H1 (cell line): ENCODE measurements around the gene TBX18. TPM values are rescaled to one million over a fixed set of nuclear protein-coding genes. Genes with fewer than 3 reads are reported as not detected.

Experiments
- CTCF ChIA-PET: fragments of 300-600 bp; sonication (Branson Sonifier 250); formaldehyde crosslinking; loops from one replicate; lab custom pipeline; 2021; ENCODE audit not compliant: partially characterized antibody; lab: Charles Lee
- POLR2A ChIA-PET: fragments of 300-600 bp; sonication (Branson Sonifier 250); formaldehyde crosslinking; loops from one replicate; lab custom pipeline; 2021; ENCODE audit warnings: inconsistent platforms; ENCODE audit not compliant: partially characterized antibody; lab: Charles Lee
- DNase-seq, 2 experiments: peaks; one replicate each; pipeline versions ENCODE4 v3.0.0 to v3.0.0-alpha.2; 2010 to 2022; ENCODE audit warnings: low spot score in 2 of 2, low read depth in 1 of 2, mixed read lengths in 1 of 2
- FAIRE-seq: peaks from 2 replicates; lab custom pipeline; 2011; peaks lifted over from hg19 to GRCh38; lab: Jason Lieb, UNC
- H2AFZ ChIP-seq: 2 replicates; pipeline ENCODE4 v1.8.1; 2012; ENCODE audit warnings: low read length, inconsistent platforms
- H2AK5ac ChIP-seq: 2 replicates; pipeline ENCODE4 v1.6.1; 2013; ENCODE audit warnings: low read depth, low read length
- H2BK120ac ChIP-seq: replicated peaks from 2 replicates; pipeline ENCODE3; 2013; ENCODE audit warnings: low read depth, low read length, inconsistent platforms
- H2BK12ac ChIP-seq: 2 replicates; pipeline ENCODE4 v1.6.1; 2013; ENCODE audit warnings: low read depth, low read length
- H2BK15ac ChIP-seq: 2 replicates; pipeline ENCODE4 v1.6.1; 2013; ENCODE audit warnings: low read length
- H2BK20ac ChIP-seq: 2 replicates; pipeline ENCODE4 v1.6.1; 2013; ENCODE audit warnings: low read length
- H2BK5ac ChIP-seq: 2 replicates; pipeline ENCODE4 v1.6.1; 2013; ENCODE audit warnings: low read depth, low read length
- H3K14ac ChIP-seq: 2 replicates; pipeline ENCODE4 v1.6.1; 2013; ENCODE audit warnings: inconsistent platforms; ENCODE audit not compliant: insufficient read length
- H3K18ac ChIP-seq: 2 replicates; pipeline ENCODE4 v1.6.1; 2013; ENCODE audit warnings: low read length; ENCODE audit errors: extremely low read depth
- H3K23ac ChIP-seq: 2 replicates; pipeline ENCODE4 v1.6.1; 2013; ENCODE audit warnings: inconsistent platforms; ENCODE audit not compliant: insufficient read length
- H3K23me2 ChIP-seq: 2 replicates; pipeline ENCODE4 v1.6.1; 2013; ENCODE audit warnings: low read depth, low read length
- H3K27ac ChIP-seq: 2 replicates; pipeline ENCODE4 v1.6.1; 2011; ENCODE audit warnings: low read depth, low read length, inconsistent platforms
- H3K27me3 ChIP-seq, 4 experiments: replicated peaks in 1 of 4; 1 replicate in 1 of 4; 2 replicates in 3 of 4; pipeline versions ENCODE4 v1.6.1 to v1.8.1; 2011 to 2013; ENCODE audit warnings: low read length in 3 of 4, mild to moderate bottlenecking in 3 of 4, inconsistent platforms in 2 of 4, mixed read lengths in 2 of 4, moderate library complexity in 1 of 4; ENCODE audit not compliant: control insufficient read depth in 3 of 4, insufficient read depth in 3 of 4; ENCODE audit errors: extremely low read depth in 1 of 4
- H3K36me3 ChIP-seq, 4 experiments: 2 replicates each; pipeline versions ENCODE4 v1.6.1 to v1.8.1; 2011 to 2013; ENCODE audit warnings: mild to moderate bottlenecking in 4 of 4, low read length in 3 of 4, moderate library complexity in 2 of 4, control low read depth in 1 of 4, inconsistent platforms in 1 of 4; ENCODE audit not compliant: insufficient read depth in 4 of 4, control insufficient read depth in 2 of 4
- H3K4ac ChIP-seq: replicated peaks from 2 replicates; pipeline ENCODE3; 2013; ENCODE audit warnings: low read length, low read depth, mixed read lengths, inconsistent platforms; ENCODE audit not compliant: insufficient read length
- H3K4me1 ChIP-seq, 4 experiments: replicated peaks in 1 of 4; 1 replicate in 1 of 4; 2 replicates in 3 of 4; pipeline versions ENCODE4 v1.6.1 to v1.8.1; 2011 to 2013; ENCODE audit warnings: low read length in 3 of 4, inconsistent platforms in 2 of 4, mixed read lengths in 1 of 4; ENCODE audit not compliant: insufficient read depth in 4 of 4, control insufficient read depth in 3 of 4
- H3K4me2 ChIP-seq, 2 experiments: 2 replicates each; pipeline versions ENCODE4 v1.6.1 to v1.8.1; 2011 to 2013; ENCODE audit warnings: low read depth in 2 of 2, low read length in 2 of 2, control low read depth in 1 of 2, inconsistent platforms in 1 of 2, mild to moderate bottlenecking in 1 of 2; ENCODE audit not compliant: insufficient read depth in 1 of 2
- H3K4me3 ChIP-seq, 4 experiments: fragments of 200-600, 300-600 bp in 1 of 4; sonication (generic), shearing (Covaris generic), sonication (Bioruptor Twin) in 1 of 4; 2 replicates each; pipeline versions ENCODE4 v1.5.1 to v1.8.1; 2011 to 2016; ENCODE audit warnings: low read length in 4 of 4, low read depth in 3 of 4, control low read depth in 2 of 4, inconsistent platforms in 2 of 4, mild to moderate bottlenecking in 2 of 4, mixed read lengths in 1 of 4, moderate library complexity in 1 of 4; ENCODE audit not compliant: insufficient read depth in 2 of 4; ENCODE audit errors: extremely low read depth in 1 of 4
- H3K56ac ChIP-seq: replicated peaks from 2 replicates; pipeline ENCODE3; 2013; ENCODE audit warnings: low read depth, mild to moderate bottlenecking, mixed read lengths, low read length, inconsistent platforms; ENCODE audit not compliant: insufficient read length
- H3K79me1 ChIP-seq: 2 replicates; pipeline ENCODE4 v1.6.1; 2013; ENCODE audit warnings: low read depth, low read length, control low read depth
- H3K79me2 ChIP-seq, 2 experiments: 2 replicates each; pipeline versions ENCODE4 v1.6.1 to v1.8.1; 2012 to 2013; ENCODE audit warnings: low read length in 2 of 2, mild to moderate bottlenecking in 2 of 2, inconsistent platforms in 1 of 2; ENCODE audit not compliant: insufficient read depth in 2 of 2, control insufficient read depth in 1 of 2
- H3K9ac ChIP-seq, 4 experiments: replicated peaks in 1 of 4; 1 replicate in 1 of 4; 2 replicates in 3 of 4; pipeline versions ENCODE4 v1.6.1 to v1.8.1; 2011 to 2013; ENCODE audit warnings: low read depth in 3 of 4, low read length in 3 of 4, control low read depth in 2 of 4, mild to moderate bottlenecking in 2 of 4, moderate library complexity in 2 of 4, inconsistent platforms in 1 of 4; ENCODE audit errors: extremely low read depth in 1 of 4
- H3K9me3 ChIP-seq, 2 experiments: 2 replicates each; pipeline versions ENCODE4 v1.6.1 to v1.8.1; 2012 to 2013; ENCODE audit warnings: mild to moderate bottlenecking in 2 of 2, moderate library complexity in 2 of 2, control low read depth in 1 of 2, inconsistent platforms in 1 of 2, low read depth in 1 of 2, low read length in 1 of 2, mixed read lengths in 1 of 2; ENCODE audit not compliant: insufficient read depth in 2 of 2
- H4K20me1 ChIP-seq, 2 experiments: replicated peaks in 1 of 2; 2 replicates each; pipeline versions ENCODE3 to v1.8.1; 2011 to 2013; ENCODE audit warnings: inconsistent platforms in 2 of 2, low read length in 2 of 2, mild to moderate bottlenecking in 1 of 2; ENCODE audit not compliant: insufficient read depth in 2 of 2, control insufficient read depth in 1 of 2
- H4K5ac ChIP-seq: 2 replicates; pipeline ENCODE4 v1.6.1; 2013; ENCODE audit warnings: low read length, low read depth, mixed read lengths, inconsistent platforms; ENCODE audit not compliant: insufficient read length
- H4K8ac ChIP-seq: 2 replicates; pipeline ENCODE4 v1.8.0; 2013; ENCODE audit warnings: mild to moderate bottlenecking, moderate library complexity, low read length, inconsistent platforms; ENCODE audit not compliant: insufficient read depth; ENCODE audit errors: extremely low read depth
- H4K91ac ChIP-seq: replicated peaks from 2 replicates; pipeline ENCODE3; 2013; ENCODE audit warnings: low read length, mixed read lengths, inconsistent platforms; ENCODE audit not compliant: insufficient read length
- PHF8 ChIP-seq: fragments of 200-600 bp; sonication (generic); conservative IDR thresholded peaks from 2 replicates; pipeline ENCODE4 v1.7.1; 2012; ENCODE audit warnings: low read depth, mild to moderate bottlenecking, inconsistent platforms, low read length, moderate library complexity
- WGBS, 2 experiments: shearing (Covaris generic) in 1 of 2; methylation state at CpG; one replicate each; pipeline versions ENCODE4 v1.1.6 to v1.1.7; 2013 to 2015; ENCODE audit warnings: low lambda C conversion rate in 2 of 2, mixed read lengths in 2 of 2, inconsistent platforms in 1 of 2, low coverage in 1 of 2, missing lambda C conversion rate in 1 of 2; ENCODE audit not compliant: insufficient replicate concordance in 2 of 2, insufficient coverage in 1 of 2, insufficient read length in 1 of 2; ENCODE audit errors: extremely low coverage in 1 of 2, missing lambda C conversion rate in 1 of 2; 5-methylcytosine and 5-hydroxymethylcytosine counted together
- polyA plus RNA-seq, 7 experiments: library from polyadenylated mRNA; depleted of rRNA in 3 of 7; stranded (reverse) in 5 of 7; unstranded in 2 of 7; fragments of >200 nt in 5 of 7; fragments of 200-250 nt in 2 of 7; gene quantifications; 1 replicate in 5 of 7; 2 replicates in 1 of 7; 4 replicates in 1 of 7; pipeline versions ENCODE4 v1.2.1 to v1.2.3, GENCODE V29; 2011 to 2013; ENCODE audit warnings: missing spikeins in 2 of 7, mixed read lengths in 2 of 7
- total RNA-seq: library from RNA; stranded (reverse); fragmentation: NEBNext Ultra II Directional; extraction: Animal tissue kit (Norgen Biotek cat#: 25700); gene quantifications from 2 replicates; pipeline ENCODE4 v1.2.1, GENCODE V29; 2021

TBX18 gene
- total and polyA plus RNA-seq, 2 of the 8 experiments (the other 6 are each of a cell fraction or from before 2014, with no cell fraction given), result 0.02 TPM; not detected in 1

DNA sequence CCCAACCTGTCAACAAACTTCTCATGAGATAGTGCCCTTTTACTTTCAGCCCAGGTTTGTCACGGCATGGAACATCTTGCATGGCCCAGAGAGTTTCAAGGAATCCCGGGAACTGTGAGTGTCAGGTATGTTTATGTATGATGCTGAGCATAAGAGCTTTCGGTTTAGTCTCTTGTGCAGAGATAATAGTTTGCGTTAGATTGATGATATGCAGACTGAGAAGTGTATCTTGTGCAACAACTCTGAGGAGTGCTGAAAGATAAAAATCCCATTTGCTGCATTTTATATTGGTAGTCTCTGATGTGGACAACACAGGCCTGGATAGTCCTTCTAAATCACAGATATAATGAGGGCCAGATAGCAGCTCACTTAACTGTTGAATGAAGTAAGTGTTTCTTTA is 99.0 kb downstream of the TBX18 start:
- H3K23me2 ChIP-seq, result no peaks in the 10 kb centered on the region; the same call in 1 of the 2 replicates
- H2BK15ac ChIP-seq, result no peak overlapping the region
- no peak overlapping the region for H4K8ac ChIP-seq
- no peak overlapping the region for H4K5ac ChIP-seq
- H3K79me1 ChIP-seq, result no peaks in the 10 kb centered on the region
- H2AK5ac ChIP-seq, result no peak overlapping the region
- no peak for FAIRE-seq
- H3K56ac ChIP-seq, result no peak overlapping the region
- no peak overlapping the region for H3K4me3 ChIP-seq
- H3K79me2 ChIP-seq, result no peaks in the 10 kb centered on the region
- no peak overlapping the region for H3K14ac ChIP-seq
- ChIA-PET CTCF (interaction anchor here (1.2 to 1.6 kb wide), 5 partner anchors 8 to 243 kb away, joined by 3 to 6 read pairs (median 4); no protein-coding TSS in a partner anchor), POLR2A (no interaction called here)
- no peak overlapping the region for H3K23ac ChIP-seq
- WGBS, 2 experiments, result 90% methylated on average over 4 of the region's 4 CpGs; no CpG with 5 or more reads in 1 of the 2 experiments
- no peaks in the 10 kb centered on the region for H3K9me3 ChIP-seq
- H2BK5ac ChIP-seq, result no peak overlapping the region
- no peak overlapping the region for H3K27ac ChIP-seq
- no peak overlapping the region for H2BK20ac ChIP-seq
- H3K4ac ChIP-seq, result no peak overlapping the region
- no peaks in the 10 kb centered on the region for H4K20me1 ChIP-seq
- H3K27me3 ChIP-seq, result no peaks in the 10 kb centered on the region
- H3K9ac ChIP-seq, result no peak overlapping the region
- no peaks in the 10 kb centered on the region for H3K36me3 ChIP-seq
- TF ChIP-seq PHF8, result no peak
- no peak overlapping the region for H4K91ac ChIP-seq
- H3K4me1 ChIP-seq, result no peaks in the 10 kb centered on the region
- H3K4me2 ChIP-seq, result no peak overlapping the region
- H2AFZ ChIP-seq, result no peak overlapping the region
- H2BK120ac ChIP-seq, result no peak overlapping the region
- no peak overlapping the region for H2BK12ac ChIP-seq
- H3K18ac ChIP-seq, result no peak overlapping the region
- DNase-seq, result no peak
